ENCODE results near the gene COL6A5. TPM values are rescaled to one million over a fixed set of nuclear protein-coding genes. Genes with fewer than 3 reads are reported as not detected.

The COL6A5 gene
- total and polyA plus RNA-seq, 4 donors: 0.01 to 0.09 TPM; not detected in 2

- Histone ChIP-seq H3K27ac (ENCODE audit: low read depth in 1 of 2, low read length in 2 of 2) (no peak overlapping the region), H3K9ac (ENCODE audit: low read depth in 1 of 2, low read length in 2 of 2) (no peak overlapping the region), H3K36me3 (ENCODE audit: control insufficient read depth in 4 of 4, insufficient read depth in 3 of 4, low read depth in 1 of 4, low read length in 3 of 4) (no peaks in the 10 kb centered on the region), H3K9me3 (ENCODE audit: control insufficient read depth in 4 of 4, low read length in 3 of 4) (no peaks in the 10 kb centered on the region), H3K4me1 (ENCODE audit: control insufficient read depth in 4 of 4, insufficient read depth in 4 of 4, low read length in 3 of 4) (no peaks in the 10 kb centered on the region), H3K4me3 (ENCODE audit: low read depth in 1 of 3, low read length in 3 of 3) (no peak overlapping the region), H3K27me3 (ENCODE audit: control insufficient read depth in 4 of 4, insufficient read depth in 4 of 4, low read length in 3 of 4) (no peaks in the 10 kb centered on the region)
- TF ChIP-seq, protein P1, sequence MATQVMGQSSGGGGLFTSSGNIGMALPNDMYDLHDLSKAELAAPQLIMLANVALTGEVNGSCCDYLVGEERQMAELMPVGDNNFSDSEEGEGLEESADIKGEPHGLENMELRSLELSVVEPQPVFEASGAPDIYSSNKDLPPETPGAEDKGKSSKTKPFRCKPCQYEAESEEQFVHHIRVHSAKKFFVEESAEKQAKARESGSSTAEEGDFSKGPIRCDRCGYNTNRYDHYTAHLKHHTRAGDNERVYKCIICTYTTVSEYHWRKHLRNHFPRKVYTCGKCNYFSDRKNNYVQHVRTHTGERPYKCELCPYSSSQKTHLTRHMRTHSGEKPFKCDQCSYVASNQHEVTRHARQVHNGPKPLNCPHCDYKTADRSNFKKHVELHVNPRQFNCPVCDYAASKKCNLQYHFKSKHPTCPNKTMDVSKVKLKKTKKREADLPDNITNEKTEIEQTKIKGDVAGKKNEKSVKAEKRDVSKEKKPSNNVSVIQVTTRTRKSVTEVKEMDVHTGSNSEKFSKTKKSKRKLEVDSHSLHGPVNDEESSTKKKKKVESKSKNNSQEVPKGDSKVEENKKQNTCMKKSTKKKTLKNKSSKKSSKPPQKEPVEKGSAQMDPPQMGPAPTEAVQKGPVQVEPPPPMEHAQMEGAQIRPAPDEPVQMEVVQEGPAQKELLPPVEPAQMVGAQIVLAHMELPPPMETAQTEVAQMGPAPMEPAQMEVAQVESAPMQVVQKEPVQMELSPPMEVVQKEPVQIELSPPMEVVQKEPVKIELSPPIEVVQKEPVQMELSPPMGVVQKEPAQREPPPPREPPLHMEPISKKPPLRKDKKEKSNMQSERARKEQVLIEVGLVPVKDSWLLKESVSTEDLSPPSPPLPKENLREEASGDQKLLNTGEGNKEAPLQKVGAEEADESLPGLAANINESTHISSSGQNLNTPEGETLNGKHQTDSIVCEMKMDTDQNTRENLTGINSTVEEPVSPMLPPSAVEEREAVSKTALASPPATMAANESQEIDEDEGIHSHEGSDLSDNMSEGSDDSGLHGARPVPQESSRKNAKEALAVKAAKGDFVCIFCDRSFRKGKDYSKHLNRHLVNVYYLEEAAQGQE (IDR thresholded peaks at IDR 0.05): no peak
- TF ChIP-seq TAF1 (conservative IDR thresholded peaks at IDR 0.05): no peak
- no peak for TF ChIP-seq FOXA1 (IDR thresholded peaks at IDR 0.05)
- no peak for TF ChIP-seq RAD21 (IDR thresholded peaks at IDR 0.05)
- no peak for TF ChIP-seq HNF4G (IDR thresholded peaks at IDR 0.05)
- TF ChIP-seq FOXA2 (IDR thresholded peaks at IDR 0.05): no peak
- TF ChIP-seq GABPA (IDR thresholded peaks at IDR 0.05 in 1 of 2, conservative IDR thresholded peaks at IDR 0.05 in 1 of 2): no peak
- TF ChIP-seq, protein P2, sequence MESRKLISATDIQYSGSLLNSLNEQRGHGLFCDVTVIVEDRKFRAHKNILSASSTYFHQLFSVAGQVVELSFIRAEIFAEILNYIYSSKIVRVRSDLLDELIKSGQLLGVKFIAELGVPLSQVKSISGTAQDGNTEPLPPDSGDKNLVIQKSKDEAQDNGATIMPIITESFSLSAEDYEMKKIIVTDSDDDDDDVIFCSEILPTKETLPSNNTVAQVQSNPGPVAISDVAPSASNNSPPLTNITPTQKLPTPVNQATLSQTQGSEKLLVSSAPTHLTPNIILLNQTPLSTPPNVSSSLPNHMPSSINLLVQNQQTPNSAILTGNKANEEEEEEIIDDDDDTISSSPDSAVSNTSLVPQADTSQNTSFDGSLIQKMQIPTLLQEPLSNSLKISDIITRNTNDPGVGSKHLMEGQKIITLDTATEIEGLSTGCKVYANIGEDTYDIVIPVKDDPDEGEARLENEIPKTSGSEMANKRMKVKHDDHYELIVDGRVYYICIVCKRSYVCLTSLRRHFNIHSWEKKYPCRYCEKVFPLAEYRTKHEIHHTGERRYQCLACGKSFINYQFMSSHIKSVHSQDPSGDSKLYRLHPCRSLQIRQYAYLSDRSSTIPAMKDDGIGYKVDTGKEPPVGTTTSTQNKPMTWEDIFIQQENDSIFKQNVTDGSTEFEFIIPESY (IDR thresholded peaks at IDR 0.05): no peak
- no peak for TF ChIP-seq JUND (IDR thresholded peaks at IDR 0.05)
- TF ChIP-seq SP1 (IDR thresholded peaks at IDR 0.05): no peak
- TF ChIP-seq, protein P3, sequence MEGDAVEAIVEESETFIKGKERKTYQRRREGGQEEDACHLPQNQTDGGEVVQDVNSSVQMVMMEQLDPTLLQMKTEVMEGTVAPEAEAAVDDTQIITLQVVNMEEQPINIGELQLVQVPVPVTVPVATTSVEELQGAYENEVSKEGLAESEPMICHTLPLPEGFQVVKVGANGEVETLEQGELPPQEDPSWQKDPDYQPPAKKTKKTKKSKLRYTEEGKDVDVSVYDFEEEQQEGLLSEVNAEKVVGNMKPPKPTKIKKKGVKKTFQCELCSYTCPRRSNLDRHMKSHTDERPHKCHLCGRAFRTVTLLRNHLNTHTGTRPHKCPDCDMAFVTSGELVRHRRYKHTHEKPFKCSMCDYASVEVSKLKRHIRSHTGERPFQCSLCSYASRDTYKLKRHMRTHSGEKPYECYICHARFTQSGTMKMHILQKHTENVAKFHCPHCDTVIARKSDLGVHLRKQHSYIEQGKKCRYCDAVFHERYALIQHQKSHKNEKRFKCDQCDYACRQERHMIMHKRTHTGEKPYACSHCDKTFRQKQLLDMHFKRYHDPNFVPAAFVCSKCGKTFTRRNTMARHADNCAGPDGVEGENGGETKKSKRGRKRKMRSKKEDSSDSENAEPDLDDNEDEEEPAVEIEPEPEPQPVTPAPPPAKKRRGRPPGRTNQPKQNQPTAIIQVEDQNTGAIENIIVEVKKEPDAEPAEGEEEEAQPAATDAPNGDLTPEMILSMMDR (IDR thresholded peaks at IDR 0.05; ENCODE audit: low read depth, low read length, missing input control): no peak
- TF ChIP-seq YY1 (IDR thresholded peaks at IDR 0.05): no peak
- TF ChIP-seq ATF3 (IDR thresholded peaks at IDR 0.05): no peak
- TF ChIP-seq NR2F2 (IDR thresholded peaks at IDR 0.05): no peak
- no peak for TF ChIP-seq HNF4A (conservative IDR thresholded peaks at IDR 0.05)
- no peak for TF ChIP-seq EGR1 (IDR thresholded peaks at IDR 0.05; ENCODE audit: low read depth in 2 of 2)
- TF ChIP-seq MAX (IDR thresholded peaks at IDR 0.05): no peak
- TF ChIP-seq RXRA (IDR thresholded peaks at IDR 0.05): no peak
- no peak for DNase-seq (ENCODE audit: low spot score)
- WGBS: 65% methylated on average over 3 of the region's 3 CpGs
These were observed 48.1 kb downstream of the COL6A5 start for GRCh38 chr3:130393594-130393993.
